Esophagus mucosa (tissue), 1 donor: ENCODE results near the gene BCKDHB. TPM values are rescaled to one million over a fixed set of nuclear protein-coding genes. Genes with fewer than 3 reads are reported as not detected.
"Not testable (repeated sequence)": the region's sequence is repeated elsewhere in the genome, so short reads cannot be mapped to it uniquely, and the experiment has no call there.

Experiments used
- ATAC-seq: fragments of 200-7000 bp; cut with Tn5 transposase; one replicate; pipeline ENCODE4 v1.9.1; 2020
- total RNA-seq: library from RNA; stranded (reverse); gene quantifications from one replicate; pipeline ENCODE4 v1.2.4, GENCODE V29; 2023
- donor health status: DM: yes; HTN: yes; CAD: no.

BCKDHB gene
- 12.9 TPM for total RNA-seq

DNA sequence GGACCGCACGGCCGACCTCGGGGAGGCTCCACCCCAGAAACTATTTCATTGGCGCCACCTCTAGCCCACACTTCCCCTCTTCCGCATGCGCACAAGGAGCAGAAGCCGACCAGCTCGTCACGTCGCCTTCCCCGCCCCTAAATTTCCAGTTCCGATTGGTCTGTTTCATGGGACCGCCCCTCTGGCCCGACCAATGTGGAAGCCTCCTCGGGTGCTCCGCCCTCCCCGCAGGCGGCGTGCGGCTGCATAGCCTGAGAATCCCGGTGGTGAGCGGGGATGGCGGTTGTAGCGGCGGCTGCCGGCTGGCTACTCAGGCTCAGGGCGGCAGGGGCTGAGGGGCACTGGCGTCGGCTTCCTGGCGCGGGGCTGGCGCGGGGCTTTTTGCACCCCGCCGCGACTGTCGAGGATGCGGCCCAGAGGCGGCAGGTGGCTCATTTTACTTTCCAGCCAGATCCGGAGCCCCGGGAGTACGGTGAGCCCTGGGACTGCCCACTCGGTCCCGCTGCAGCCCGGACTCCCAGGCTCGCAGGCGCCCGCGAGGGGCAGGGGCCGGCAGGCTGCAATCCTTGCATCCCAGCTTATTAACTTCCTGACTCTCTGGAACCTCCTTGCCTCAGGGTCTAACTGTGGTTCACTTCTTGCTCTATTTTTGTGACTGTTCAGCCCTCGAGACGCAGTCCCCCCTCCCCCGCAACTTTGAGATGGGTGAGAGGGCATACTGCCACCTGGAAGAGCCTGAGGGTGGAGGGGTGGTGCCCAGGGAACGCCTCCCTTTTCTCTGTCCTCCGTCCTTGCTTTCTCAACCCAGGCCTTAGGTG, at the start of gene BCKDHB:
Gene BCKDHB, plus strand, starts transcription at position 254 of the 818 bp plus-strand sequence. Its CDS starts 23 bp downstream, at position 277.
- peak; percentile 100 for ATAC-seq

DNA sequence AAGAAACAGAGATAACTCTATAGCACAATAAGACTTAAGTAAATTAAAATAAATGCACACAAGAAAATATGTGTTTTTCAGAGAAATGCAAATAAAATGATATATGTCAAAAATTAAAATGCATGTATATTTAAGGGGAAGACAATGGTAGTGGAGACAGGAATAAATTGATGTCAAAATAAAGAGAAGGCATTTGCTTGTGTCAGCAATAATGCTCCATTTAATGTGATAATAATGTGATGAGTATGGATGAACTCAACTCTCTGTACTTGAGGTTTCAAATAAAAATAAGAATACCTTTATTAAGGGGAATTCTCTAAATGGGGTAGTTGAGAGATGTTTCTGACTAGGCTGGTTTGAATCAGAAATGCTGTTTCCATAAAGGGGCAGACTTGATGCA, 45.7 kb upstream of the BCKDHB start:
- no peak for ATAC-seq

DNA sequence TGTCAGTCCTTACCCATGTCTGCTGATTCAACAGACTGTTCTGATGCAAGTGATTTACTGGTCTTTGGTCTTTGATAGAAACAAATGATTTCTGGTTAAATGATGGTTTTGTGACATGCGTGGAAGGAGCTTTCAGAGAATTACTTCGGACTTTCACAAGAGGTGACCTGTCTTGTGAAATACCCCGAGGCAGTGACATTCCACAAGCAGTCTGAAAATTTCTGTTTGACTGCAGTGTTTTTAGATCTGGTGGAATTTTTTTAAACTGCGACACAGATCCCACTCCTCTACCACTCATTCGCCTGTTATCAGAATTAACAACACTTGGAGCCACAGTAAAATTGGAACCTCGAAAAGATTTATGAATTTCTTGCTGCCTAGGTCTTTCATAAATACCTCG, 38.3 kb upstream of the BCKDHB start:
- not testable (repeated sequence) for ATAC-seq

DNA sequence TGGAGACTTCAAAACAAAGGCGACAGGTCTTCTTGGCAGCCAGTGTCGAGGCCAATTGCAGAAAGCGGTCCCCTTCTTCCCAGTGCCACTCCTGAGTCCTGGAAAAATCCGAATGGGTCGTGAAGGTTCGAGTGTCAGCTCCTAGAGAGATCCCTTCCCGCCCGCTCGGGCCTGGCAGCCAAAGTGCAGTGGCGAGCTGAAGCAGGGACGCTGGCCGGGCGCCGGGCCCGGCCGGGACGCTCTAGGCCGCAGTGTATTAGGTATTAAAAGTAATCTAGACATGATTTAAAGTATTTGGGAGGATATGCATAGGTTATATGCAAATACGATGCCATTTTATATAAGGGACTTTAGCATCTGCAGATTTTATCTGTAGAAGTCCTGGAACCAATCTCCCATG, 36.0 kb upstream of the BCKDHB start:
- not testable (repeated sequence) for ATAC-seq

DNA sequence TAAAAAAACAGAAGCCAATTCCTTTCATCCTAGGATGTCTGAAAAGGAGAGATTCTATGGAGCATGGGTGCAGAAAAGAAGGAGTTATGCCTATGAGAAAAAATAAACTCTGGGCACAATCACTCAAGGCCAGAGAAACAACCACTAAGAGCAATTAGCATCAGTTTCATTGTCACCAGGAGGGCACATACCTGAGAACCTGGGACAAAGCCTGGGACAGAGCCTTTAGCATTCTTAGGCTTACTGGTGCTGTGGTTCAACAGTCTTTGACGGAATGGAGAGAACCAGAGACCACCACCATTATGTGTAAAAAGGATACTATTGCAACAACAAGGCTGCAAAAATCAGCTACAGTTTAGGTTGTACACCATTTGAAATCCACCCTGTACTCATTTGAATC, 29.4 kb upstream of the BCKDHB start:
- no peak for ATAC-seq

DNA sequence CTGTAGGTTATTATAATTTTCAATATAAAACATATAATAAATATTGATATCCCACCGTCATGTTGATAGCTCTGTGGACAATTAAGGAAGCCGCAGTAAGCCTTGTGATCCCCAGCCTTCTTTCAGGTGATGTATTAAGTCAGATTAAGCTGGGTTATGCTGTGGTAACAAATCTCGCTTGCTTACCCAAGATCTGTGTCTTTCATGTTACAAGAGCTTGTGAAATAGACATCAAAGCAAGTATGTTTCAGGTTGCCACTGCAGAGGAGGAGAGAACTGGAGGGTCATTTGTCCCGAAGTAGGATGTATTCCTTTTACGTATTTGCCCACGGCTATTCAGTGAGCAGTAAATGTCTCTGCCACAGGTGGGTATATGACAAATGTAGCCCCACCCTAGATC, 17.8 kb upstream of the BCKDHB start:
- no peak for ATAC-seq

DNA sequence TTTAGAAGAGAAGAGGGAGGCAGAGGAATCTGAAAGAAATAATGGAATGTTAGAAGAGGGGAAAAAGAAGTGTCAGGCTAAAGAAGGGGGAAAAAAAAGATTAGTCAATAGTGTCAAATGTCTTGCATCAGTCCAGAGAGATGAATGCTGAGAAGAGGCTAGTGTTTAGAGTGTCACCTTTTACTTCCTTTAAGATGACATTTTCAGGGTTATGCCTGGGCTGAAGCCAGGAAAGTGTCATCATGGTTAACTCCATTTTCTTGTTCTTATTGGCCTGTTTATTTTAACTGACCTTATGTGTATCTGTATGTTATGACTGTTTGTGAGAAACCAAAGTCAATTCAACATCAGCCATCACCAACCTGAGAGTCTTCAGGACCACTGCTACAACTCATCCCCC, 15.0 kb upstream of the BCKDHB start:
- no peak for ATAC-seq

DNA sequence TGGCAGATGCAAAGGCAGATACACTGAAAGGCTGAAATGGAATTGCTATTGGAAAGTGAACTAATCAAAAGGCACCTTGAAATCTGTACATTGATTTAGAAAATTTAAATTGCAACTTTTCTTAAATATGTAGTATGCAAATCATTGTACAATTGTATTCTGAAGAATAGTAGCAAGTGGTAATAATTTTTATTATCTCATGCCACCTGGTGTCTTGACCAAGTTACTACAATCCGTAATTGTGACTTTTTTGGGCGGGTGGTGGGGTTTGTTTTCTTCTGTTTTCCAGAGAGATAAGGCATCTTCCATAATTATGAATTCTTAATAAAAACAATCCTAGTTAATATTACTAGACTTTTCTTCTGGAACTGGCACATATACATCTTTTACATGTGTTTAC, 12.5 kb upstream of the BCKDHB start:
- ATAC-seq, result no peak

DNA sequence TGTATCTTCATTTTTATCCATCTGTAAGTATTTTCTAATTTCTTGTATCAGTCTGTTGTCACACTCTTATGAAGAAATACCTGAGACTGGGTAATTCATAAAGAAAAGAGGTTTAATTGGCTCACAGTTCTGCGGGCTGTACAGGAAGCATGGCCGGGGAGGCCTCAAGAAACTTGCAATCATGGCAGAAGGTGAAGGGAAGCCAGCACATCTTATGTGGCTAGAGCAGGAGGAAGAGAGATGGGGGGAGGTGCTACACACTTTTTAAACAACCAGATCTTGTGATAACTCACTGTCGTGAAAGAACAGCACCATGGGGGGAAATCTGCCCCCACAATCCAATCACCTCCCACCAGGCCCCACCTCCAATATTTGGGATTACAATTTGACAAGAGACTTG, 10.9 kb upstream of the BCKDHB start:
- ATAC-seq, result no peak

DNA sequence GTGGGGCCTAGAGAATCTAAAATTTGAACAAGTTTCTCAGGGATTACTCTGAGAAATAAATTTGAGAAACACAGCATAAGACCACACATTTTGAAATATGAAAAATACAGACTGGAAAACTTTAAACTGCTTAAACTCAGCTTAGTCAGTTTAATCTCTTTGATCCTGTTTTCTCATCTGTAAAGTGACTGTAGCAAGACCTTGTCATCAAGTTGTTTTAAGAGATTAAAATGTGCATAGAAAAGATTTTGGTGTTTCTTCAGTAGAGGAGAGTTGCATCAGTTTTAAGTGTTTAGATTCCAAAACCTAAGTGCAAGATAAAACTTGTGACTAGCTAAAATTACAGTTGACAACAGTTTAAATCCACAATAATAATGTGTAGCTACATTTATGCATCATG, 8.1 kb upstream of the BCKDHB start:
- no peak for ATAC-seq

DNA sequence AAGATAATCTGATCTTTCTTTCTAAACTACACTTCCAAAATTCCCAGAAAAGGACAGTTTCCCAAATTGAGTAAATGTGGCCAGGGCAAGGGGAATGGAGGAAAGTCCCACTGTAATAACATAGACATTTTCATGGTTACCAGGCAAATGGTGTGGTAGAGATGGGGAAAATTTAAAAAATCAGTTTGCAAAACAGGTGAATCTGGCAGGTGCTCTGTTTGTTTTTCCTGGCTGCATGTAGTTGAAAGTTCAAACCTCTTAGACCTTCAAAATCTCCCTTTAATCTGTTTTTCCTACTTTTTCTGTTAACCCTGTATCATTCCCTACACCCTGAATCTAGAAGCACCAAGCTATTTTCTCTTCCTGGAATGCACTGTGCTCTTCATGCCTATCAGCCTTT, 2.0 kb upstream of the BCKDHB start:
- ATAC-seq, result no peak

DNA sequence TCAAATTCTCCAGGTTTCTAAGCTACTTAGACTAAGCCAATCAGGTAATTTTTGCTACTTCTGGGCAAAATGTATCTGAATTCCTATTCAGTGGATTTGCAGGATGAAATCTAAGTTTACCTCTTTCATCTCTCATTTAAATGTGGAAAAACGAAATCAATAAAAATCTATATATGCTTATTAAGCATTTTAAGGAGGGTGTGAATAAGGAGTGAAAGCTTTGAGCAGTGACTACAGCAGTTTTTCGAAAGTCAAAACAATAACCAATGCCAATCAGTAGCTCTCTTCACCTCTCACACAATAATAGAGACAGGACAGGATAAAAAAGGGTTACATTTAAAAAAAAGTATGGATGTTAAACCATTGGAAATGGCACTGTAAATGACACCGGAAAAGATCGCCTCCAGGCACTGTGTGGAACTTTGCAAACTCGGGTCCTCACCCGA, 476 bp upstream of the BCKDHB start:
- no peak for ATAC-seq

DNA sequence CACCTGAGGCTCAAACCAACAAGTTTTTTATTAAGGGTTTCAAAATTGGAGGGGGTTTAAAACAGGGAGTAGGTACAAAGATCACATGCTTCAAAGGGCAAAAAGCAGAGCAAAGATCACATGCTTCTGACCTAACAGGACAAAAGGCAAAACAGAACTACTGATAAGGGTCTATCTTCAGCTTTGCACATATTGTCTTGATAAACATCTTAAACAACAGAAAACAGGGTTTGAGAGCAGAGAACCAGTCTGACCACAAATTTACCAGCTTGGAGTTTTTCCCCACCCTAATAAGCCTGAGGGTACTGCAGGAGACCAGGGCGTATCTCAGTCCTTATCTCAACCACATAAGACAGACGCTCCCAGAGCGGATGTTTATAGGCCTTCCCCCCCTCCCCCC, 16.1 kb downstream of the BCKDHB start:
- ATAC-seq, result not testable (repeated sequence)

DNA sequence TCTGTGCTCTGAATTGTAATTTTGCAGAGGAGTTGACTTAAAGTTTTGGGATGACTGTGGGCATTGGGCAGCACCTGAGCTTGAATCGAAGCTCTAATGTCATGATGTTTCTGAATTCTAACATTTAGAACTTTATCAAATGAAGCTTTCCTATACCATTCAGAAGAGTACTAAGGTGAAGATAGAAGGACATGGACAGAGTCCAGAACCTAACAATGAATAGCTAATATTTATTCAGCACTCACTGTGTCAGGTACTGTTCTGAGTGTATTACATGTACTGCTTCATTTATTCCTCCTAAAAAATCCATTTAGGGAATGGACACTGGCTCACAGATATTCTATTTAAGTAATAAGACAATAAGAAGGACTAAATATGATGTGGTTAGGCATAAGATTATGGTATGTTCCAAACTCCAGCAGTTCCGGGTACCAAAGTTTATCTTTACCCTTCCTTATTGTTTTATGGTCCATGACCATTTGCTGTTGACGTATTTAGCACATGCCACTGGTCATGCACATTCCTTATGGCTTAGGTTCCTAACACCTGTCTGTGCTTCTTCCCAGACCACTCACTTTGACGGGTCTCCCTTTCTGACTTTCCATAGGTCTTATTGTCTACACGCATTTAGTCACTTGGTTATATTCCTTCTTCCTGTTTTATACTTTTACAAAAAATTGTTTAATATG, 20.3 kb downstream of the BCKDHB start:
- ATAC-seq, result no peak

DNA sequence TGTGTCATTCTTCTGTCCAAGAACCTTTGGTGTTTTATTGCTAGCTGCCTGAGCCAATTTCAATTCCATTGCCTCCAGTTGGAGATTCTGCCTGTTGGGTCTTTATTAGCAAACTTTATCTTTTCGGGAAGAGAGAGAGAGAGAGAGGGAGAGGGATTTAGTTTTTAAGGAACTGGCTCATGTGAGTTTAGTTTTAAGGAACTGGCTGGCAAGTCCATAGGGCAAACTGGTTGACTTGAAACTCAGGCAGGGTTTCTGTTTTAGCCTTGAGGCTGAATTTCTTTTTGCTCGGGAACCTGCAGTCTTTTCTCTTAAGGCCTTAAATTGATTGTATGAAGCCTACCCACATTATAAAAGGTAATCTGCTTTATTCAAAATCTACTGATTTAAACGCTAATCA, 23.0 kb downstream of the BCKDHB start:
- no peak for ATAC-seq

DNA sequence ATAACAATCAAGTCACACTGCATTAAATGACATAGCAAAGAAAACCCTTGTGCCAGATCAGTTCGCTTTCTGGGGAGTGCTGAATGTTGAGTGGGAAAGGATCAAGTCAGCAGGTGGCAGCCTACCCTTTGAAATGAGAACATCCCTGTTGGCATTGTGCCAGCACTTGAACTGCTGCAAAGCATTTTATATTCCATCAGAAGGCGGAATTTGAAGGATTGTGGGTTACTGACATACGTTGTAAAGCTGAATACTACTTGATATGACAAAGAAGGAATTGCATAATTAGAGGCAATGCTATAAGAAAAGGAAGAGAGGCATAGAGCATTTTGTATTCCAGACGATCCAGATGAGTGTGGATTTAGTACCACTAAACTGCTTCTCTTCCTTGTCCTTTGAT, 26.5 kb downstream of the BCKDHB start:
- peak; percentile 48 for ATAC-seq

DNA sequence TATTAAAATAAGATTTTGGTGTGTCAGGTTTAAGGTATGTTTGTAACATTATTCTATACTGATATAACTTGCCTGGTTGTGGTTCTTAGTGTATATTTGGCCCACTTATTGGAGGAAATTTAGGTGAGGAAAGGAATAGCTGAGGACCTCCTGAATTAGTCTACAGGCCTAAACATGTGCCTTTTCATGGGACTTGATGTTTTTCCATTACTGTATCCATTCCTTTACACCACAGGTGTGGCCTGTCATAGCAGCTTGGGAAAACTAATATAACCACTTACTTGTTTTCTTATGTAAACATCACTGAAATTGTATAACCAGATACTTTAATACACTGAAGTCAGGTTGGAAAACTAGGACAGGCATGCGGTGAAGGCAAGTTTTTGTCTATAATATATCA, 27.6 kb downstream of the BCKDHB start:
- ATAC-seq, result no peak

DNA sequence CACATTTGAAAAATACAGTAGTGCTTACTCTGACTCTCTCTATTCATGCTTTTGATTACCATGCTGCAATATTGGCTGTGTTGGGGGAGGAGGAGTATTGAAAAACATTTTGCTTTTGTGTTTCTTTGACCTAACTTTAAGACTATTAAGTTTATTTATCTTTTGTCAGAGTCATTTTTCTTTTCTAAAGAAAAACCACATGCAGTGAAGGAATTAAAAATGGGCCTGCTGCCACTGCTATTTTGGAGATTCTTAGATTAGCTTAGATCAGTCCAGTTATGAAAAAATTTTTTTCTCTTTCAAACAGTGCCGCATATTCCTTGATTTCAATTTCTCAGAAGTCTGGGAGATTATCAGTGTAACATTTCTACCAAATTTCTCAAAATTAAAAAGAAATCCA, 36.1 kb downstream of the BCKDHB start:
- no peak for ATAC-seq

DNA sequence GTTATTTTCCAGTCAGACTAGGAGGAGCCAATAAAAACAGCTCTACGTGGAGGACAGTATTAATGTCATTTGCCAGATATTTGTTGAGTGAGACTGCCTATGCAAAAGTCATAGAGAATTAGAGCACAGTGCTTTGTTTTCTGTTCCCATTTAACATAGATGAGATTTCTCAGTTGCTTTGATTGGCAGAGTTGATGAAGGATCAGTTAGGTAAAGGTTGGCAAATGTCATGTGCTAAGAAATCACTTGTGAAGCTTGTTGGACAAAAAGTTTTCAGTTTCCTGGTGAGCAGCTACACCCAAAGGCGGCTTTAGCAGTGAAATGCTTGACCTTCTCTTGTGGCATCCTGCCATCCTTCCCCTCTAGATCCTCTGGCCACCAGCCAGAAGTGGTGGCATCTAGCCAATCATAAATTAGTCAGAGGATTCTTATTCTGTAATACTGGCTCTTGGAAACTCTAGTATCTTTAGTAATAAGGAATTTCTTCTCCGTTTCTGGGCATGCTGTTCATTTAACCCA, 37.0 kb downstream of the BCKDHB start:
- peak; percentile 77 for ATAC-seq

DNA sequence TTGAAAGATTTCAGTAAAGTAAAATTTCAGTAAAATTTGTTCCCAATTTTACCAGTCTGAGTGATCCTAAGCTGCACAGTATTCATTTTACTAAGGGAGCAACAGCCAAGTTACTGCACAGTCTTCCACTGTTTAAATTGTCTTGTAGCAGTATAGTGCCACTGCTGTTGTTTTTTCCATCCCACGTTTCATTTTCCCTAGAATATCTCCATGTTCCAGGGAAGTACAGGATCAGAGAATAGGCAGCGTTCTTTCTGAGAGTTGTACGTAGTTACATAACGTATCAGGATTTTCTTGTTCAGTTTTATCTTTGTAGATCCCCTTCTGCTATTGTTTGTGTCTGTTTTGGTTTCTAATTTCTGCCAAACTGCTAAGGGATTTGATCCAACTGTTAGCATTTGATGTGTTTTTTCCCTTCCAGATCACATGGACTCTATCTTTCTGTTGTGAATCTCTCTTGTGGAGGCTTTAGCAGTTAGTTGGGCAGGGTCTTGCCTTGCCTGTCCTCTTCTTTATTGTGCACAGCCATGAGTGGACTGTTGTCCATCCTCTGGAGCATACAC, 38.4 kb downstream of the BCKDHB start:
- no peak for ATAC-seq

DNA sequence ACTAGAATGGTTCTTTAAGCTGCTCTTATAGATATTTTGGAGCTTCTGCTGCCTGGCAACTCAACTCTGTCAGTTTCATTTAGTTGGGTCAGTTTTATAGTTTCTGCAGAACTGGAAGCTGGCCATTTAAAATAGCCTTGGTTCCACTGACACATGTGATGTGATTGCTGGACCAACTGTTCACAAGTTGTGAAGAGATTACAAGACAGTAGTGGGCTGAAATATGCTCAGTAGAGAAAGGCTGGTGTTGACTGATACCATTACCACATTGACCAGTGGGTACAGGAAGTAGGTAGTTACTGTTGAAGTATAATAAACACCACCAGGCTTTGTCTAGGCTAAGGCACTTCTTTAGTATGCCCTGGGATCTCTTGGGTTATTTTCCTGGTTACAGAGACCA, 39.0 kb downstream of the BCKDHB start:
- no peak for ATAC-seq

DNA sequence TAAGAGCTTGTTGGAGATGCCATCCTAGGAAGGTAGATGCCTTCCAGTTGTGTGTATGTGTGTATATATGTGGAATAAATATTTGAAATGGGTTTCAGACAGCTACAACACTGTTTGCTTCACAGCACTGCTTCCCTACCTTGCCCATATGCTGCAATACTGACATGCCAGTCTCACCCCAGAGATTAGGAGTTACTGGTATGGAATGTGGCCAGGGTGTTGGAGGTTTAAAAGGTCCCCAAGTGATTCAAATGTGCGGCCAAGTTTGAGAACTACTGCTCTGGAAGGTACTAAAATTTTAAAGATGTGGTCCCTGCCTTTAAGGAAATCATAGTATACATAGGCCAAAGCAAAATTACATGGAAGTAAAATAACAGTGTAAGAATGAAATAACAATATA, 39.5 kb downstream of the BCKDHB start:
- ATAC-seq, result no peak

DNA sequence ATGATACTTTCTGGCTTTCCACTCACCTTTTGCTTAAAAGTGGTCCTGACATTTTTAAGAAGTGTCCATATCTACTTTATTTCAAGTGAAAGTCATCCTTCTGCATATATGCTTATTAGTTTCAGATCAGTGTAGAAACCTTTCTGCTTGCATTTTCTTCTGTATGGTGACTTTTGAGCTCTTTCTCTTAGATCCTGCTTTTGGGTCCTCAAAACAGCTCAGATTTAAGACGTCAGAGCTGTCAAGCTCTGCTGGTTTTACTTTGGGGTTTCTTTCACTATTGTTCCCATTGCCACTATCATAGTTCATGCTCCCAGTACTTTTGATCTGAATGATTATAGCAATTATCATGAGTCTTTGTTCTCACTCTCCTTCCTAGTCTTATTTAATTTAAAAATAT, 41.7 kb downstream of the BCKDHB start:
- ATAC-seq, result no peak

DNA sequence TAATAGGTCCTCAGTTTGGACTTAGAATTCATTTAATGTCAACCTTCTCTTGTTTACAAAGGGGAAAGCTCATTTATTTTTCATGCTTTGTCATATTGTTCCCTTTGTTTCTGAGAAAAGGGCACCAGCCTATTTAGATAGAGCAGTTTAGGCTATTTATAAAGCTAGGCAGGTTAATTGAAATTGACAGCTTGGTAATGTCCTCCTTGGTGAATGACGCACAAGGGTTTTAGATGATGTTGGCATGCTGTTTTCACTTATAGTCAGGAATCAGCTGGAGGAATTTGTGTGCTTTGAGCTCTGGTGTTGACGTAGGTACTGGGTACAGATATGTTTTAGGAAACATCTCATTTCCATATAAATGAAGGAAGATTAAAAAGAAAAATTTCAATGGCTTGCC, 45.2 kb downstream of the BCKDHB start:
- no peak for ATAC-seq
